ENCODE data around the gene ARSB.

ARSB gene

DNA sequence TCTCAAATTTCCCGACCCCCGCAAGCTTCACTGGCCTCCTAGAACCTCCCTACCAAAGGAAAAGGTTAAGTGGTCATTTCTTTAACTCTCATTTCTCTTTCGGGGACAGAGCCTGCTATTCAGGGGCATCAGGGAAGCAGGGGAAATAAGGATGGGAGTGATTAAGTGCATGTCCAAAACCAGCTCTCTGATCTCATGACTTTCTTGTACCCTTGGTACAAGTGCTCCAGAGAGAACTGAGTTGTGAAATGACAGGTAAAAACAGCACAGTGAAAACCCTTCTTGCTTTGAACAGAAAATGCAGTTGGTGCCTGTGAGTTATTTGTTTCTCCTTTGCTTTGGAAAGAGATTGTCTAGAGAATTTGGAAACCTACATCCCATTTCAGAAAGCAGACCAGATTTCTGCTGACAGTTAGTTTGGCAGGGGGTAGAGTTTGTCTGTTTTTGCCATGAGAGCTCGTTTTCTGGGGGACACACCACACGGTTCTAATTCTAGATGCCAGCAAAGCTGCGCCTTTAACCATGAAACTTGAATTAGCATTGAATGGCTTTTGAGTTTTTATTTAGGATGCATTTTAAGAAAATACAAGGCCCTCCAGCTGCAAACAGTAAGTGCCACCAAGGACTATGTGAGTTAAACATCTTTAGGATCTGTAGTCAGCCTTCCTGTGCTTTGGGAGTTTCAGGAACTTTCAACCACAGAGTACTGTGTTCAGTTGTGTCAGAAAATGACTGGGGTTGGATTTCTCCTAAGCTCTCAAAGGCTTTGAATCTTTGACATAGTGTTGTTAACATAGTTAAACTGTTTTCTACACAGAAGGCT lies 174.8 kb downstream of the ARSB start:
- DNase-seq (ENCODE audit: extremely low read depth in 1 of 2, low read depth in 1 of 2): no peak

DNA sequence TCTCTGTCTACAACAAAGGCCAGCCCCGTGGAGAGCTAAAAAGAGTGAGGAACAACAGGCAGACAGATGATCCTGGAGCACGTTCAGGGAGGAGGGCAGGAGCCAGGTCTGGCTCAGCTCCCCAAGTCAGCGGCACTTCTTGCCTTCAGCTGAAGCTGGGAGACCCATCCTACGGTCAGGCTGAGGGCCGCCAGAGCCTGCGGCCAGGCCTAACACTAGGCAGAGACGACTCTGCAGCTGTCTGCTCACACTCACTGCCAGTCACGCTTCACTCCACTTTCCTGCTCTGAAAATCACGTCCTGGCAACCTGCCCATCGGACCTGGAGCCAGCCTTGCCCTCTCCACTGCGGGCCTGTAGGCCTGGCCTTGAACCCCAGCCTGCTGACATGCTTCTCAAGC lies 175.7 kb downstream of the ARSB start:
- DNase-seq (ENCODE audit: extremely low read depth in 1 of 2, low read depth in 1 of 2): no peak

DNA sequence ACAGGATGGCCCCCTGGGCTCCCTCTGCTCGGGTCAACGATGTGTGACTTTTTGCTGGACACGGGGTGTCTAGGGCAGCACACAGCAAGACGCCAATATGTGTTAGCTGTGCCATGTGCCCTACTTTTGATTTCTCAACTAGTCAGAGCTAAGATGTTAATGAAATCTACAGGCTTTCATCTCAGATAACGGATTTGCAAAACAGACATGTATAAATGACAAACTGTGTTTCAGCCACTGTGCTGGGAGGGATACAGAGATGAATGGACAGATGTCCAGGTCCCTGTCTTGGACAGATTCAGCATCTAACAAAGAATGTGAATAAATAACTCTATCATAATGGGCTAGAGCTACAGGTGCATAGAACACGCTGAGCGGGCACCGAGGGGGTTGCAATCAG lies 176.3 kb downstream of the ARSB start:
- no peak for DNase-seq (ENCODE audit: extremely low read depth in 1 of 2, low read depth in 1 of 2)

DNA sequence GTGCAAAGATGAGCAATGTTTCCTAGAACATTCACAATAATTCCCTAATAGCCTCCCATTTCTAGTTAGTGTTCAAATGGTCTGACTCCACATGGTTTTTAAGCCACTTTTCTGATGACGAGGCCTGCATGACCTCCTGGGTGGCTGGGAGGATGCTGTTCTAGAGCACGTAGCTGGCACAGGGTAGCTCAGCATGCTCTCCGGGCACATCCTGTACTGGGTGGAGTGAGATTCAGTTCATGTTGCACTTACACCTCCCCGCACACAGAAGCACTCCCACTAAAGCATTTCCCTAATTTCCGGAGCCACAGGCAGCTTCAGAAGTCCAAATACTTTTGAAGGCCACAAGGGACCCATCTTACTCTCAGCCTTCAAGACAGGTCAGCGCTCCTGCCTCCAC lies 176.7 kb downstream of the ARSB start:
- DNase-seq (ENCODE audit: extremely low read depth in 1 of 2, low read depth in 1 of 2): no peak

DNA sequence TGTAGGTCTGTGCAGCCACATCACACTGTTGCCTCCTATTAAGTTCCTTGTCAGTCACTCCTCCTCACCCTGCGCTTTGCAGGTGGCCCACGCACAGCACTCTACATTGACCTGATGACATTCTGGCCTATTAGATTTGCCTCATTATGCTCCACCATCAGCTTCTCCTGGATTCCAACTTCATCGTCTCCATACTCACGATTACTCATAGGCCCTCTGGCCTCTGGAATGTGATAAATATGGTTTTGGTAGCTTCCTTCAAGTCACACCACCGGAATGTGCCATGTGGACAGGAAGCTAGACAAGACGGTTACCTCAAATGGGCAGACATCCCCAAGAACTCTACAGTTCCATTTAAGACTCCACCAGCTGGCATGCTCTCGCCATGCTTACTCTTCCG lies 178.6 kb downstream of the ARSB start:
- DNase-seq (ENCODE audit: extremely low read depth in 1 of 2, low read depth in 1 of 2): no peak

DNA sequence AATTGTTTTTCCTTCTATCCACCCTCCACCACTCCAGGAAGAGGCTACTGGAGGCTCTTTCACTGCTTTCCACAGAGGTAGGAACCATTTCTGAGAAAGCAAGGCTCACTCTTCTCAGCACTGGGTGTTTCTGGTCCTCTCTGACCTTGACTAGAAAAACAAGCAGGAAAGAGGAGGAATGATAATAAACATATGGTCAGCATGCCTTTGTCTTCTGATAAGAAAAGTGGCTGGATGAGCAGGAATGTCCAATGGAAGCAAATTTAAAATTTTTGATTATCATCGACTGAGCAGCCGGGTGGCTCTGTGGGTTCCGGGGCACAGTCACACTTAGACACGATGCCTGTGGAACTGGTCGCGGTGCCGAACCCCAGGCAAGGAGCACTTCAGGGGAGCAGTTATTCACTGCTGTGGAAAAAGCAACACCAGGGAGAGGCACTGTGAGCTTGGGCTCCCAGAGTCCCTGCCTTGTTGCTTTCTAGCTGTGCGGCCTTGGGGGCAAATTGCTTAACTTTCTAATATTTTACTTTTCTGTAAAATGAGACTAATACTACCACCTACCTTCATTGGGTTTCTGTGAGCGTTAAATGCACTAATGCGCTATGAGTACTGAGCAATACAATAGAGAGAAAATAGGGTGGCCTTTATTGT lies 179.5 kb downstream of the ARSB start:
- no peak for DNase-seq (ENCODE audit: extremely low read depth in 1 of 2, low read depth in 1 of 2)

DNA sequence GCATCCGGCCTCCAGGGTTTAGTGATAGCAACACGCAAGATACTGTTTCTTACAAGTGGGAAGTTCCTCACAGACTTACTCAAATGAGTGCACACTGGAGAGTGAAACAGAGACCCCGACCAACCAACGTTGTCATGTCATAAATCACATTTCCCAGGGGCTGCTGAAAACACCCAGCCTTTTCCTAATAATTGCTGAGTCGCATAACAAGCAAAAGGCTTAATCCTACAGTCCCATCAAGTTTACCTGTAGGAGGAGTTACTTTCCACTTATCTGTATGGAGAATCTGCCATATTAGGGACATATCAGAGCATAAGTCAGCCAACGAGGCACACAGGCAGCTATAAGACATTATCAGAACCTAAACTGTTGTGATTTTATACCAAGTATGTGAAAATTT lies 180.1 kb downstream of the ARSB start:
- DNase-seq (ENCODE audit: extremely low read depth in 1 of 2, low read depth in 1 of 2): no peak

DNA sequence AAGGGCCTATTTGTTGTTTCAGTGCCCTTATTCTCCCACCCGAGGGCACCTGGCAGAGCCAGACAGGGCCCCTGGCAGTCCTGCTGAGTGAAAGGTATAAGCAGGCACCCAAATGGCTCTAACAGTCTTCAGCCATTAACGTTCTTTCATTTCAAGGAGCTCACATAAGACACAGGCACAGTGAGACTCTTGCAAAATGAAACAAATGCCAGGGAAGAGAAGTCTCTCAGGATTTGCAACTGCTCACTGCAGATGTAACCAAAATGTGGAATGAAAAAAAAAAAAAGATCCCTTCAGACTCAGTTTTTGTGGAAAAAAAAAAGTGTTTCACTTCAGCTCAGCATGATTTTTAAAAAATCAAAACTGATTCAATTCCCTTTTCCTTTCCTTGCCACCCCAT lies 181.2 kb downstream of the ARSB start:
- no peak for DNase-seq (ENCODE audit: extremely low read depth in 1 of 2, low read depth in 1 of 2)

DNA sequence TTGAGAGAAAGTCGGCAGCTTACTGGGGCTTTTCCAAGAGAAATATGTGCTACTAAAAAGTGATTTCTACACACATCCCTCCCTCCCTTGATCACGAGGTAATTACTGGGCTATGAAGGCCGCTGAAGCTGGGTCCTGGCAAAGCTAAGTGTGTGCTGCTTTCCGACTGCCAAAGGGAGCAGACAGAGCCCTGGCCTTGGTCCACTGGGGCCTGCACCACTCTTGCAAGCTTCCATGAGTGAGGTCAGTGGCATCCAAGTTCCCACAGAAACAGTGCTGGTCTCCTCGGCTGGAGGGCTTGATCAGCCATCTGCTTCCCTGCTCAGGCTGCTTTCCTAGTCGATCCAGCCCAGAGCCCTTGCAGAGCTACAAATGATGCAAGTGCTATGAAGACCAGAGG lies 181.8 kb downstream of the ARSB start:
- no peak for DNase-seq (ENCODE audit: extremely low read depth in 1 of 2, low read depth in 1 of 2)

DNA sequence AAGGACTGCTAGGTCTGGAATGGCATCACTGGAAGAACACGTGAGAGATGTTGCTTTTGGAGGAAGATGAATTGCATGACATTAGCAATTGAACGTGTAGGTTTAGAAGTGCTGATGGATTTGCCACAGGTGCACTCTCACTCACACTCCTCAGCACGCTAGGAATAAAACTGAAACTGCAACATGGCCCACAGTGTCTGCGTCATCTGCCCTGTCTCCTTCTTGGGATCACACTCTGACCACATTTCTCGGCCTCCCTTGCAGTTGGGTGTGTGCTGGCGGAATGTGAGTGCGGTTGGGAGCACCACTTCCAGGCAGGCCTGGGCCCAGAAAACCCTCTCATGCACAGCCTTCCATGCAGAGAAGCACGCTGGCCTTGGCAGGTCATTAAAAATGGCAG lies 183.7 kb downstream of the ARSB start:
- DNase-seq (ENCODE audit: extremely low read depth in 1 of 2, low read depth in 1 of 2): no peak

DNA sequence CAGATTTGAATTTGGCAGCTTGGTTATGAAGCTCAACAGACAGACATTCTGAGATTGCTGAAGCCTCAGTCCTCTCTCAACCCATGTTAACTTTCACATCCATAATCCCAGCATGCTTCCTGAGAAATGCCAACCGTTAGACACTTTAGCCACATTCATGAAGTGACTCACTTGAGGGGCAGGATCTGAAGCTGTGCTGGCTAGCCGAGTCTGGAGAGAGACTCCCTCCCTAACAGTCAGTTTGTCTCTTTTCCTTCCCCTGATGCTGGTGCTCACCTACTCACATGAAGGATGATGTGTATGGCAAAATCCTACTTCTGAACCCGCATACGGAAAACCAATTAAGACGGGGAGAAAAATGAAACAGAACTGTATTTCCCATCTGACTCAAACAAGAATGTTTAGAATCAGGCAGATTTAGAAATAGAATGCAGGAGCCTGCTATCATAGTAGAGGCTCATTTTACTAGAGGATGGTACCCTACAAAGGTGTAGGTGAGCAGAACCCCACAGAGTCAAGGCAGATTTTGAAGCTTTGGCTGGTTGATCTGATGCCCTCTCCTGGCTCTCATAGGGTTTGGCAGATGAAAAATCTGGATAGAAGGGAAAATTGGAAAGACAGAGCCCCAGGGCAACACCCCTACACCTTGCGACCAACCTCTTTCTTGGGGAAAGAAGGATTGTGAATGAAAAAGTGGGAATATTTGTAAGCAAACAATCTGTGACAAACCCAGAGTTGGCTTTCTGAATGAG lies 185.7 kb downstream of the ARSB start:
- DNase-seq (ENCODE audit: extremely low read depth in 1 of 2, low read depth in 1 of 2): no peak

DNA sequence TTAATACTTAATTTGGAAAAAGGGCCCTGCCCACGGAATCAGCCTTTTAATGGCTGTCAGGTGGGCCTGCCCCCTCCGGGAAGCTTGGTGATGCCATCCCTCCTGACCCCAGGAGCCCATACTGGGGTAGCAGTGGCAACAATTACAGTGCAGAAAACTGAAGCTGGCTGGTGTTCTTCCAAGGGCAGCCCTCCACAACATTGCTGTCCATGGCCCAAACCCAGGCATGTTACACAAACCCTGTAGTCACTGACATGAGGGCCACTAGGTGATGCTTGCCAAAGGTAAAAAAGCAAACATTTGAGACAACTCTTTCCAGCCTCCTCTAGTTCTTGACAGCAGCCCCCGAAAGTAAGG lies 186.5 kb downstream of the ARSB start:
- no peak for DNase-seq (ENCODE audit: extremely low read depth in 1 of 2, low read depth in 1 of 2)

DNA sequence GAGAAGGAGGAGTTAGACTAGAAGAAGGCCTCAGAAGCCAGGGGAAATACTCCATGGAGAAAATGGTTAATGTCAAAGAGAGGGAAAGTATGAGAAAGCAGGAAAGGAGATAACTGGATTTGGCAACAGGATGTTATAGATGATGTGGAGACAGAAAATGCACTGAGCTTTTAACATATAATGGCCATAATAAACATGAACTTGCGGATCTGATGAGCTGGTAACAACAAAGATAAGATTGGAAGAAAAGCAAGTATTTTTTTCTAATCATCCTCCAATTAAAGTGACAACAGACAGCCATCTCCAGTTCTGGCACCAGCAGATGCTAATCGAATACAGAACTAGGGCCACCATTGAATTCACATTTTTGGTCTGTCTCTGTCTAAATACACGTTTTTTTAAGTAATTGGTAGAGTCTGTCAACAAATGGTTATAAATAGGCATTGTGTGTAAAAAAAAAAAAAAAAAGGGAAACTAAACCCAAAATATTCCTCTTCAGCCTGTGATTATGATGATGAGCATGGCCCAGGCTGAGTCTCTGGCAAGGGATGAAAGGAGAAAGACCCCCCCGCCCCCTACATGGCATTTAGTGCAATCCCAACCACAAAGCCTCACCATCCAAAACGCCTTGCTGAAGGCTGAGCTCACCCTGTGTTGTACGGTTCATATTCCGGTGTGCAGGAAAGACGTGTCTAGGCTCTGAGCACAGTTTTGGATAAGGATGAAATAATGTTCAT lies 187.0 kb downstream of the ARSB start:
- no peak for DNase-seq (ENCODE audit: extremely low read depth in 1 of 2, low read depth in 1 of 2)

DNA sequence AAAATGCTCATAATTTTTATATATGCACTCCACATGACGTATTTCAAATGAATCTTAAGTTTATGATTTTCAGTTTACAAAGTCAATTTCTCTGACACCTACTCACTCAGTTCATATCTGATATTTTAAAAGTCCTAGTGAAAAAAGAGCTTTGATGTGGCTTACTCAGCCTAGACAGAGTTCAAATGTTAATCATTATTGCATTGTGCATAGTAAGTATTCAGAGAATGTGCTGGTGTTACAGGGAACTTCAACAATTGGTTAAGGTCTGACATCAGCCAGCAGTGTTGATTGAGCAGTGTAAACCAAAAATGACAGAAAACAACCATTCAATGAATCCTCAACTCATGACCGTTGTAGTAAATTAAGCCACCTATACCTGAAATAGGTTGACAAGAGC lies 189.4 kb downstream of the ARSB start:
- no peak for DNase-seq (ENCODE audit: extremely low read depth in 1 of 2, low read depth in 1 of 2)

DNA sequence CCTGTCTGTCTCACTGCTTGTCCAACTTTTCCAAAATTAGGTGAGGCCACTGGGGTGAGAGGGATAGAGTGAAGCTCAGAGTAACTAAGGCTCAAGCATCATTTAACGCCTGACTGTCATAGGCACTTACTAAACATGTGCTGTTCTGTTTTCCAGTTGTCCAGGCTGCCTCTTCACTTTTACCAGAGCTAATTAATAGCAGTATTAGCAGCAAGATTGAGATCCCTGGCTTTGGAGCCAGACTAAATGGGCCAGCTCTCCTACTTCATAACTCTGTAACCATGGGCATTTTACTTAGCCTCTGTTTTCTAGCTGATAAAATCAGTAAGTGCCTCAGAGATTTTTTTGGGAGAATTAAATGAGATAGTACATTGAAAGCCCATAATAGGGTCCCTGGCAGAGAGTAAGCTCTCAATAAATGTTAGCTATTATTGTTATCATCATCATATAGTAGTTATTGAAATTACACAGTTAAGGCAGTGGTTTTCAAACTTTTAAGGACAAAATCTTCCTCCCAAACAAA lies 190.4 kb downstream of the ARSB start:
- no peak for DNase-seq (ENCODE audit: extremely low read depth in 1 of 2, low read depth in 1 of 2)

DNA sequence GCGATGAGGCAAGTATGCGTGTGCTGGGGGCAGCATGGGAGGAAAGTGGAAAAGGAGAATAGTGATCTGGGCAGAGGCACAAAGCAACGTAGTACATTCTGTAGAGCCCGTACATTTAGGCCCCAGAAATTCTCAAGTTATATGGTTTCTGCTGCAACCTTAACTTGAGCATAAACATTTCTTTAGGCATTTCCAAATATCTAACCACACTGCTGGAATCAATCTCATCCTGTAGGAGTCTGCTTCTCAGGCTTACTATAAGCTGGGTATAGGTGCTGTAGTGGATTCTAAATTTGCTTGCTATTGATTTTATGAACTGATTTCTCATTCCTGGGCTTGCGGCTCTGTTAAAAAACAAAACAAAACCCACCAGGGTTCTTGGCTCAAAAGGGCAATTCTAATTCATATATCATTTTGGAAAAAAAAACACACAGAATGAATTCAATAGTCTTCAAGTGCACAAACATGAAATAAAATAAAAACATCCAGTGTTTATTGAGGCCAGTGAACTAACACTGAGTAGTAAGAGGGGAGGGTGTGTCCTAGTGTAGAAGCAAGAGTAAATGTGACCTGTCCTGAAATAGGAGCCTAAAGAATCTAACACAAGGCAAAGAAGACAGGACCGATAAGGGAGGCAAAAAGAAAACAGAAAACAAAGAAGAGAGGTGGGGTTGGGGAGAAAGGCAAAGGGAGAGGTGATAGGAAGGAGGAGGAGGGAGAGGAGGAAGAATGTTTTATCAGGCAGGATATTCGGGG lies 191.0 kb downstream of the ARSB start:
- no peak for DNase-seq (ENCODE audit: extremely low read depth in 1 of 2, low read depth in 1 of 2)

DNA sequence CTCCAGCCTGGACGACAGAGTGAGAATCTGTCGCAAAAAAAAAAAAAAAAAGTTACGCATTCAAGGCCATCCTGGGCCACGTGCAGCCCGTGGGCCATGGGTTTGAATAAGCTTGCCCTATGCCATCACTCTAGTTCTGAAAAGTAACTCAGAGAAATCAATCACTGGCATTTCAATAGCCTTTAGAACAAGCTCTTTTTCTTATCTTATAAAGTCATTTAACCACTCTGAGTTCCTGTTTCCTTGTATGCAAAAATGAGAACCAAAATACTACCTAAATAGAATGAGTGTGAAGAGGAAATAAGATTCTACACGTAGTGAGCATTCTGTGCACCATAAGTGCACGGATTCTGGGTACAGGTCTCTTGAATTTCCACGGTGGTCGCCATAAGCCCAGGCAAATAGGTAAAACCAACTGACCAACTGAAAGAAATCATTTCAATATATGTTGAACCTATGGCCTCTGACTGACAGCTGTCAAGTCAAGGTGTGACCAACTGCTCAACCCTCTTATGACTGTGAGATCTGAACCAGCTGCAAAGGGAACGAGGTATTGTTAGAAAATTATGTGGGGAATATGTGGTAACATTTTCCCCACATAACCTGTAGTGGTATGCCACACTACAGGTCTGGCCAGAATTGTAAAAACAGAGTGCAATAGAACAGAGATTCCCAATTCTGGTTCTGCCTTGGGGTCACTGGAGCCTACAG lies 192.6 kb downstream of the ARSB start:
- no peak for DNase-seq (ENCODE audit: extremely low read depth in 1 of 2, low read depth in 1 of 2)

DNA sequence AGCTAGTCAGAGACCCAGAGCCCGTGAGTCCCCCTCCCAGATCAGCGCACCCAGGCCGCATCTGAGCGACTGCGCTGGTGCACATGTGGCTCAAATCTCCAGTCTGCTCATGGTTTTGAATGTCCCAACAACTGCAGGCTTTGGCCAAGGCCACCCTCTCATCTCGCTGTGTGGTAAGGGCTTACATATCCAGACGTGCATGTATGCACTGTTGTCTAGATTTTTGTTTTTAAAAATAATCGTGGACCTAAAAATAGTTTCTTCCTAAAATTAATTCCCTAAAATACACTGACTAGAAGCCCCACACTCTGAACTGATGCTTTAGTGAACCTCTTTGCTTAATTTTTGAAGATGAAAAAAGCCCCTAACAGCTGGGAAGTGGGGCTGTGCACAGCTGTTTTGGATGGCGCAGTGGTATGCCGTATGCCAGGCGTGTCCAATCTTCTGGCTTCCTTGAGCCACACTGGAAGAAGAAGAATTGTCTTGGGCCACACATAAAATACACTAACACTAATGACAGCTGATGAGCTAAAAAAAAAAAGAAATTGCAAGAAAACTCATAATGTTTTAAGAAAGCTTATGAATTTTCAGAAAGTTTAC lies 193.5 kb downstream of the ARSB start:
- no peak for DNase-seq (ENCODE audit: extremely low read depth in 1 of 2, low read depth in 1 of 2)

DNA sequence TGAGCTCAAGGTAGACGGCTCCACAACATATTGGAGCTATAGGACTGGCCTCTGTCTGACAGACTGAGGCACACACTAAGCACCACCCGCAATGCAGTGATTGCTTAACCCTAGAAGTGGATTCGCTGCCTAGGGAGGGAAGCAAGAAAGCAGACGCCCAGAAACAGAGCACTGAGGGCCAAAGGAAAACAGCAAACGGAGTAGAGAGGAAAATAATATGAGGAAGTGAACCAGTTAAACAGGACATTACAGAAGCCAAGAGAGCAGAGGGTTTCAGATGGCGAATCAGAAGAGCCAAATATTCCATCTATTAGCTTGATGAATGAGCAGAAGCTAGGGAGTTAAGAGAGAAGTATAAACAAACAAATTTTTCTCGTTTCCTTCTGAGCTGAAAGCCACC lies 197.3 kb downstream of the ARSB start:
- DNase-seq (ENCODE audit: extremely low read depth in 1 of 2, low read depth in 1 of 2): no peak

Data from stimulated activated CD8-positive, alpha-beta memory T cell treated with anti-CD3 and anti-CD28 coated beads, Interleukin-7, amount 100 ng/mL, for 48 hours (primary cell).